Skeletal muscle cell (primary cell): ENCODE data around the gene DENND1A.
"Not testable (repeated sequence)": the region's sequence is repeated elsewhere in the genome, so short reads cannot be mapped to it uniquely, and the experiment has no call there.

ENCODE experiments used
- DNase-seq: peaks from one replicate; pipeline ENCODE4 v3.0.0-alpha.2; 2010; ENCODE audit warnings: low read depth
- H3K4me3 ChIP-seq: 2 replicates; pipeline ENCODE4 v1.5.1; 2011; ENCODE audit warnings: low read depth, mild to moderate bottlenecking, control low read depth, low read length, moderate library complexity

The DENND1A gene

DNA sequence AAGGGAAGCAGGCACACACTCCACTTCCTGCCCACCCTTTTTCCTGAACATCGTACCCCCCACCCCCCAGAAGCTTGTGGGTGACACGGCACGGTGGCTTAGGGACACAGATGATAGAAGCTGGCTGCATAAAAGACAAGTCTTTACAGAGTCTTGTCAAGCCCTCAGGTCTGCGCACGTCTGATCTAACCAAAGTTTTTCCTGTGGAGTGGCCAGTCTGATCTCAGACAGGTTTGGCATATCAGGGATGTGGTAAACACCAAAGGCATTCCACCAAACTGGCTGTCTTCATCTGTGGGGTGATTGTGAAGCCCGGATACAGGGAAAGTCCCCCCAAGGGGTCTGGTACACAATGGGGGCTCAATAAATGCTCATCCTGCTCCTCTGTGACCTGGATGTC, 523.9 kb downstream of the DENND1A start:
- H3K4me3 ChIP-seq, result no peak overlapping the region

GRCh38 chr9:123402981-123403509, 526.9 kb downstream of the DENND1A start:
- DNase-seq, result no peak

More for the DNA sequence above, 523.9 kb downstream of the DENND1A start:
- no peak for DNase-seq

DNA sequence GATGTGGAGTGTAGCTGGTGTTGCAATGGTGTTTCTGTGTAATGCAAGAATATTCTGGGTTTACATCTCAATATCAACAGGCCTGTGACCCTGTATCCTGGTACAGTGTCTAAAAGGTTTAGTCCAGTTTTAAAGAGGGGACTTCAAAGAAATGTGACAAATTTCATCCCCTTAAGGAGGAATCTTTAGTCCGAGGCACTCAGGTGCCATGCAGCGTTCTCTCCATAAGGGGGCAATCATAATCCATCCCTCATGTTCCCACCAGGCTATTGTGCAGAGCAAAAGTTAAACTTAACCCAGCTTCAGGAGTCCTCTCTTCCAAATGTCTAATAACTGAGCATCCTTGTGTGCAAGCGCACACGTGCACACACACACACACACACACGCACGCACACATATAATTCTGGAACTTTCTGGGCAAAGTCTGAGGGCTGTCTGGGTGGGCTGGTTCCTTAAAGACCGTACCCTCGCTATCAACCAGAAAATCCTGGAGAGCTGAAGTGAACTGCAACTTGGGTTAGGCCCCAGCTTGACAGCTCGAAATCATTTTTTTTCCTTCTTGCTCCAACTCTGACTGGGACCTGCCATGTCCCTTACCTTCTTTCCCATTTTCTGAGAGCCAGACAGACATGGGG, 527.9 kb downstream of the DENND1A start:
- no peak overlapping the region for H3K4me3 ChIP-seq
- no peak for DNase-seq

More at GRCh38 chr9:123402981-123403509, 526.9 kb downstream of the DENND1A start:
- no peak overlapping the region for H3K4me3 ChIP-seq

DNA sequence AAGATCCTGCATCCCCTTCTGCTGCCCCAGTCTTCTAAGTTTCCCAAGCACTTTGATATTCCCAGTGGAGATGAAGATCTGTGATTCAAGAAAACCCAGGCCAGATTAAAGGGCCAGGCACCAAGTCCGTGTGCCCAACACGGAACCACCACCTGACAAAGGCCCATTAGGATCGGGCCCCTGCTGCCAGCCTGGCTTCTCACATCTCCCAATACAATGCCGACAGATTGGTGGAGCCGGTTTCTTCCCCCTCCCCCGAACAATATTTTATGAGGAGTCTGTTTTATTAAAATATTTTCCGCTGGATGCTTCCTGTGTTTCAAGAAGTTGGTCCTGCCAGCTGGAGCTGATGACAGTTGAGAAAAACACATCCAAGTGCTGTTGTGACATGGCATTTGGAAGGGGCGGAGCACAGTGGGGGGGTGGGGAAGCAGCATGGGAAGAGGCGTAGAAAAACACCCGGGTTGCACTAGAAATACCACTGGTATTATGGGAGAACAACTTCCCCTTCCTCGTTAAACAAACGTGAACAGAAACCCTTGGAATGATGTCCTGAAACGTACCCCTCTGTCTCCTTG, 528.9 kb downstream of the DENND1A start:
- no peak overlapping the region for H3K4me3 ChIP-seq
- no peak for DNase-seq

GRCh38 chr9:123399803-123400378, 530.0 kb downstream of the DENND1A start:
- no peak for DNase-seq
- H3K4me3 ChIP-seq, result no peak overlapping the region

DNA sequence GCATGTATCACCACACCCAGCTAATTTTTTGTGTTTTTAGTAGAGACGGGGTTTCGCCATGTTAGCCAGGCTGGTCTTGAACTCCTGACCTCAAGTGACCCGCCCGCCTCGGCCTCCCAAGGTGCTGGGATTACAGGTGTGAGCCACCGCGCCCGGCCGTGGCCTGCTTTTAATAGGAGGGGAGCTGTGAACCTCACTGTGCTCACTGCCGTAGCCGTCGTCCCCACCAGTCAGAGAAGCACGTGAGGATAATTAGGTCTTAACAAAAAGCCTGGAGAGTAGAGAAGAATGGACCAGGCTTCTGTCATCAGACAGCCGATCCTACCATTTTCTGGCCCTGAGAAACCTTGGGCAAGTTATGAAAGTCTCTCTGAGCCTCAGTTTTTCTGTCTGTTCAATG, 531.0 kb downstream of the DENND1A start:
- not testable (repeated sequence) for H3K4me3 ChIP-seq, DNase-seq

DNA sequence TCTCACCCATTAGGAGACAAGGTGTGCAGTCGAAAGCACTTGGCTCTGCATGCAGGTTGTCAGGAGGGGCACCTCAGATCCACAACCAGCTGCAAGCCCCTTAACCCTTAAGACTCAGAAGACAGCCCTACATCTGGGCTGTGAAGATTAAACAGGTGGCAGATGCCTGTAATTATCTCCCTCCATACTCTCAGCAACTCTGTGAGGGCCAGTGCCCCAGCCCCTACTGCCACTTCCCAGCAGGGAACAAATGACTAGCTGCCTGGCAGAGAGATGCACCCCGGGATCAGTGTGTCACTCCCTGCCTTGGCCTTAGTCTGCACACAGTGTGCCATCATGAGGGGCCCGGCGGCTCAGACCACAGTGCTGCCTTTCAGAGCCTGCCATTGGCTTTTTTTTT, 532.0 kb downstream of the DENND1A start:
- no peak for DNase-seq
- H3K4me3 ChIP-seq, result no peak overlapping the region

DNA sequence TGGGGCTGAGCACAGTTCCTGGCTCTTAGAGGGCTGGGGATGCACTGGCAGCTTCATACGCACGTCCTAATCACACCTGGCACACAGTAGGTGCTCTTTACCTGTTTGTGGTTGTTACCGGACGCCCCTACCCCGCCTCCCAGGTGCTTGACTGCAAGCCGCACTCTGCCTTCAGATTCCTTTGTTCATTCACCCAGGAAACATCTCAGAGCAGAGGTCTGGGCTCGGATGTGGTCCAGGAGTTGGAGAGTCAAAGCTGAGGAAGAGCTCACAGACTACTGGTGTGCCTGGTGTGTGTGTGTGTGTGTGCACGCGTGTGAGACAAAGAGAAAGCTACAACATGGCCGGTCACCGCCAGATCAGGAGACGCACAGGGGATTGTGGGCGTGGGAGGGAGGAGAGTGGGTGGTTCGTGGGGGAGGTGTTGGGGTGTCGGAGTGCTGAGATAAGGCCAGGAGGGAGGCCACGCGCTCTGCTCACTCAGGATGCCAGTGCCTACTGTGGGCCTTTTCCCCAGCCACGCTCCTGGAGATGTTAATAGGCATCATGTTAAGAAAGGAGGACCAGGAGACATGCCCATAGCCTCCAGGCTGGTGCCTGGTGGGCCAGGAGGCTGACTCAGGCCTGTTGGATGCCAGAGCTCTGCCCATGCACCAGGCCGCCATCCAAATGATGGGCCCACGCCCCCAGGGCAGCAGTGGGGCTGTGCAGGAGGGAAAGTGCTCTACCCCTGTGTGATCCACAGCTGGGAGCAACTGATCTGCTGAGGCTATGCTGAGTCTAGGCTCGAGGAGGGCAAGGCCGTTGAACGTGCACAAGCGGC, 534.0 kb downstream of the DENND1A start:
- no peak overlapping the region for H3K4me3 ChIP-seq
- DNase-seq, result no peak

DNA sequence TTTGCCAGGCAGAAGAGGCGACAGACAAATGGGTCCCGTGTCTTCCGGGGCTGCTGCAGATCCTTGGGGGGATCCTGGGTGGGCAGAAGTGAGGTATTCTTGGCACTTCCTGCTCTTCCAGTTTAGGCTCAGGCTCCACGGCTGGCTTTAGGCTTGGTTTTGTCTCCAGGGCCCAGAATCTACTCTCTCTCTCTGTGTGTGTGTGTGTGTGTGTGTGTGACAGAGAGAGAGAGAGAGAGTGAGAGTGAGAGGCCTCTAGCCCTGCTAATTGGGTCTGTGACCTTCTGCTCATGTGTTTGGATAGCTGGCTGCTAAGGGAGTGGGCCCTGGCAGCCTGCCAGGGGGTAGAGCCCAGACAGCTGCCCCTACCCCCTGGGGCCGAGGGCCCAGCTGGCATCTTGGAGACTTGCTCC, 534.6 kb downstream of the DENND1A start:
- DNase-seq, result no peak
- no peak overlapping the region for H3K4me3 ChIP-seq

DNA sequence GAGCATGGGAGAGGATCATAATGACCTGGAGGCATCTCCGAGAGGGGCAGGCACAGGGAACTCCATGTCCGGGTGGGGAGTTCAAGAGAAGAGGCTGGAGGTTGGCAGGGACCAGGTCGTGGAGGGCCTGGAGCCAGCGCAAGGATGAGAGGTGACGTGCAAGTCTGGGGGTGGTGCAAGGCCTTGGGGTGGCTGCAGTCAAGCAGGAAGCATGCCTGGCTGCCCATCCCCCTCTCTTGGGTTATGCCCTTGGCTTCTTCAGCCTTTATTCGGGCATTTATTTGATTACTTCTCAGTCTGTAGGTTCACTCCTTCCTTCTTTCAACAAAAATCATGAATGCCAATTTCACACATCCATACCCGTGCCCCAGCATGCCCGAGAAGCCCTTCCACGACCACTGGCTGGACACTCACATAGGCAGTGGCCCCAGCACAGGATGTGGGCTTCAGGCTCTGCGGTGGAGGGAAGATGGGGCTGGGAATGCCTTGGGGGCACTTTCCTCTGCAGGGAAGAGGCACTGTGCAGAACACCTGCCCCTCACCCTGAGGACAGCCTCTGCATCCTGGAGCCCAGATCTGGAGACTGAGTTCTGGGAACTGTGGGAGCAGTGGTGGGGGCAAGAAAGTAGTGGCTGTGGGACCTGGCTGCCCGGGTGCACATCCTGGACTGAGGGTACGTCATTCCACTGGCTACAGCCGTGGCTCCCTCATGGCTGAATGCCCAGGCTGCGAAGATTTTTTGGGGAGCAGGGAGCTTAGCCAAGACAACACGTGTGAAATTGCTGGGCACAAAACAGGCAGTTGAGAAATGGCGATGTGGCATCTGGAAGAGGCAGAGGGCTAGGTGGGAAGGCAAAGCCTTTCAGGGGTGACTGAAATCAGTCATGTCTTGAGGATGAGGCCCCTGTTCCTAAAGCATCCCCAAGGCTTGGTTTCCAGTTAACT, 535.4 kb downstream of the DENND1A start:
- no peak for DNase-seq
- H3K4me3 ChIP-seq, result no peak overlapping the region

DNA sequence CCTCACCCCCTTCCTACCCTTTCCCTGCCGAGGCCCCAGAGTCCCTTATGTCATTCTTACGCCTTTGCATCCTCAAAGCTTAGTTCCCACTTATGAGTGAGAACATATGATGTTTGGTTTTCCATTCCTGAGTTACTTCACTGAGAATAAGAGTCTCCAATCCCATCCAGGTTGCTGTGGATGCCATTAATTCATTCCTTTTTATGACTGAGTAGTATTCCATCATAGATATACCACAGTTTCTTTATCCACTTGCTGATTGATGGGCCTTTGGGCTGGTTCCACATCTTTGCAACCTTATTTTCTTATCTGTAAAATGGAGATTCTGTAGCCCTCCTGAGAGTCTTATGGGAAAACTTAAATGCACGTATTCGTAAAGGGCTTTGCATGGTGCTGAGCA, 537.1 kb downstream of the DENND1A start:
- no peak overlapping the region for H3K4me3 ChIP-seq
- DNase-seq, result no peak

- DNase-seq, result no peak
- no peak overlapping the region for H3K4me3 ChIP-seq
These were observed 538.0 kb downstream of the DENND1A start for GRCh38 chr9:123391946-123392345.

GRCh38 chr9:123391233-123391632, 538.7 kb downstream of the DENND1A start:
- H3K4me3 ChIP-seq, result no peak overlapping the region
- no peak for DNase-seq

DNA sequence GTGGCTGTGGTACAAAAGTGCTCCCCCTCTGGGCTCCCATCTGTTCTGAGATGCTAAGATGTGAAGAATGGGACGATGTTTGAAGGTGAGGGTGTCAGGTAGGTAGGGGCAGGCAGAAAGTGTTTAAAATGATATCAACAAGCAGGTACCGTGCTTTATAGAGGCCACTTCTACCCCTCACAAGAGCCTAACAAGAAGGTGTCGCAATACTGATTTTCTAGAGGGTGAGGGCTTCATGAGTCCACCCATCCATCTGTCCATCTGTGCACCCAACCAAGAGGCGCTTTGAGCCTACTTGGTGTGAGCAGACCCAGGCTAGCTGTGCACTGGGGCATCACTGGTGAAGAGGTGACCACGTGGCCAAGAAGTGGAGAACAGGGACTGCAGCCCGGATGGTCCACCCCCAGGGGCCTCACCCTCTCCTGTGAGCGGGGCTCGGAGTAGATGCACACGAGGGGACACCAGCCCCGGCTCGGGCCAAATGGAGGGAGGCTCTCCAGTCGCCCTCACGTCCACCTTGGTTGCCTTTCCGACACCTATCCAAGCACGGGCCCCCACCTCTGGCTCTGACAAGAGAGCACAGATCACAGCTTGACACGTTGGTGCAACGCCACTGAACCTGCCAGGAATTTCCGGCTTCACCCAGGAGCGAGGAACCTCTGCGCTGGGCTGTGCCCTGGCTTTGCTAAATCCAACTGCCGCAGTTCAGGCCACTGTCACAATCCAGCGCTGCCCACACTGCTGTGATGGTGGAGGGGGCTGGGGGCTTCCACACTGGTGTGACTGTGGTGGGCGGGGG, 539.4 kb downstream of the DENND1A start:
- no peak for DNase-seq

GRCh38 chr9:123389698-123390097, 540.2 kb downstream of the DENND1A start:
- DNase-seq, result no peak
- no peak overlapping the region for H3K4me3 ChIP-seq

More for the DNA sequence above, 539.4 kb downstream of the DENND1A start:
- H3K4me3 ChIP-seq, result no peak overlapping the region

DNA sequence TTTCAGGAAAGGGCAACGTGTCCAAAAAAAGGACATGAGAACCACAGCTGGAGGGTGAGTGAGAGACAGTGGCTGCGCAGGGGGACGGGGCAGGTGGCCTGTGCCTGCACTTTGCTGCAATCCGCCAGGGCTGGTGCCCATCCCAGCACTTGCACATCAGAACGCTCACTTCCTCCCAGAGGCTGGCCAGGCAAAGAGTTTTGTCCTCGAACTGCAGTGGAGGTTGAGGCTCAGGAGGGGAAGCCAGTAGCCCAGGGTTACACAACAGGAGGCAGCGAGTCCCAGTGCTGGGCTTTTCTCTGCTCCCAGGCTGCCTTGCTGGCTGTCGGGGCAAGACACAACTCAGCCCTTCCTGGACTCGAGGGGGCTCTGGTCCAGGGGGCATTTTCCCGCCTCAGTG, 540.9 kb downstream of the DENND1A start:
- H3K4me3 ChIP-seq, result no peak overlapping the region
- DNase-seq, result no peak

DNA sequence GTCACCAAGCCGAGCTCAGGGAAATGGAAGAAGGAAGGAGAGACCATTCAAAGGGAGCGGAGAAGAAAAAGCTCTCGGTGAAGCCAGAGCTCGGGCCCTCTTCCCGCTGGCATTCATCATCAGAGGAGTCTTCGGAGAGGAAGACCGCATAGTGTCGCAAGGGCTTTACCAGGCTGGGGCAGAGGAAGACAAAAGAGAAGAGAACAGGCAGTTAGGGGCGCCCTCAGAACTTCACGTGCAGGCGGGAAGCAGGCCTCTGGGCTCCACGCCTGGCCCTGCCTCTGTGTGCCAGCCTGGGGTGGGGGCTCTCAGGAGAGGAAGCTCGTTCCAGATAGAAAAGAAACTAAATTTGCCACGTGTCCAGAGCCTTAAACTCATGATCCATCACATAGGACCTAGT, 542.2 kb downstream of the DENND1A start:
- DNase-seq, result no peak
- no peak overlapping the region for H3K4me3 ChIP-seq

DNA sequence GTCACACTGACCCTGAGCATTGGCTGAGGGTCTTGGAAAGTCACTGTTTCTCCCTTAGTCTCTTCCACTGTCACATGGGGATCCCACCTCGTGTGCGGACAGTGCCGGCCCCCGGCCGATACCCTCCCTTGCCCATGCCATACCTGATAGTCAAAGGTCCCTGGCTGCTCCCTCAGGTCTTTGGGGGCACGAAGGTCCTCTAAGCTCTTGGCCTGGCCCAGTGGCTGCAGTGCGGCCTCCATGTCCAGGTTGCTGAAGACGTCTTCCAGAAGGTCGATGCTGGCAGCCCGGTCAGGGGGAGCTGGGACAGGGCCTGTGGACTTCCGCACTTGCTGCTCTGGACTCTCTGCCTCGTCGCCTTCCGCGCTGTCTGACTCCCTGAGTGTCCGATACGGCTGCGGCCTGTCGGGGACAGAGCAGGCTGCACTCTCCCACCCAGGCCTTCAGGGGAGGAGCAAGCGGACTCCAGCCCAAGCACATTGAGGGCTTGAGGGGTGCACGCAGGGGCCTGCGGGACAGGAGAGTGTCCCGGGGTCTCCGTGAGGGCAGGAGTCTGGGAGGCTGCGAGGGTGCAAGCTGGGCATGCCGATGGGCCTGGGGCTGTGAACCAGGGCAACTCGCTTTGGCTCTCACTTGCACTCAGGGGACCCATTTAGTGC, 546.3 kb downstream of the DENND1A start:
- no peak for DNase-seq
- no peak overlapping the region for H3K4me3 ChIP-seq
